ENCODE results near the gene FGGY.

The FGGY gene

DNA sequence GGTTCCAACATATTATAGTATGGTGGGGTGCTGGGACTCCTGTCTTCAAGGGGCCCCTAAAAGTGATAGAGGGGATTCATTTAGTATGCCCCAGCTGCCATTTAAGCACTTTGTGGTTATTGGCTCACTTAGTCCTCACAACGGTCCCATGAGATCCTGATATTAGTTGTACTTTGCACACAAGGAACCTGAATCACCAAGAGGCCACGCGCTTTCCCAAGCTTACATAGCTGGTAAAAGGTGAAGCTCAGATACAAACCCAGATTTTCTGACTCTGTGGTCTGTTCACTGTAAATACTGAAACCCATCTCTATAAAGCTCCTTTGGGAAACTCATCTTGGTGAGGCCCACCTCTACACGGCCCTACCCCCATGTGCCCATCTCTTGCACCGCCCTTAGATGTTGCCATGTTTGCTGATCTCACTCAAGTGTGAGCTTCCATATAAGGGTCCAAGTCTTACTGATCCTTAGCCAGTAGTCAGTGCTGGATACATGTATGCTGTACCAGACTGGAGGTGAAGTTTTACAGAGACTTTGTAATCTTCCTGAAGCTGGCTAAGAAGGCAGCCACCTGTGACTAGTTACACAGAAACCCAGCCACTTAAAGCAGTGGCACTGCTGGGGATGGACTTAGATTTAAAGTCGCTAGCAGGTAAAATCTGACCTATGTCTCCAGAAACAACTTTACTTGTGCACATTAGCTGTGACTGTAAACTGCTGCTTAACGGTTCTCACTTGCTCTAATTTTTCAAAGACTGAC lies 393.5 kb downstream of the FGGY start:
- H3K4me3 ChIP-seq (ENCODE audit: low read depth, low read length): no peak overlapping the region
- no peak for TF ChIP-seq POLR2A (IDR thresholded peaks at IDR 0.05; ENCODE audit: extremely low read depth, insufficient read length)
- TF ChIP-seq CTCF (IDR thresholded peaks at IDR 0.05; ENCODE audit: low read depth, low read length): no peak
- TF ChIP-seq, protein P1, sequence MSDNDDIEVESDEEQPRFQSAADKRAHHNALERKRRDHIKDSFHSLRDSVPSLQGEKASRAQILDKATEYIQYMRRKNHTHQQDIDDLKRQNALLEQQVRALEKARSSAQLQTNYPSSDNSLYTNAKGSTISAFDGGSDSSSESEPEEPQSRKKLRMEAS (IDR thresholded peaks at IDR 0.05; ENCODE audit: low read depth, low read length): no peak
- TF ChIP-seq MYC (IDR thresholded peaks at IDR 0.05; ENCODE audit: low read depth, low read length): no peak
- DNase-seq (ENCODE audit: low read depth): no peak

- no peak overlapping the region for H3K4me3 ChIP-seq (ENCODE audit: low read depth, low read length)
- no peak for DNase-seq (ENCODE audit: low read depth)
- TF ChIP-seq POLR2A (IDR thresholded peaks at IDR 0.05; ENCODE audit: extremely low read depth, insufficient read length) (no peak), CTCF (IDR thresholded peaks at IDR 0.05; ENCODE audit: low read depth, low read length) (no peak)
Observed at GRCh38 chr1:59691261-59691660, 394.4 kb downstream of the FGGY start.

DNA sequence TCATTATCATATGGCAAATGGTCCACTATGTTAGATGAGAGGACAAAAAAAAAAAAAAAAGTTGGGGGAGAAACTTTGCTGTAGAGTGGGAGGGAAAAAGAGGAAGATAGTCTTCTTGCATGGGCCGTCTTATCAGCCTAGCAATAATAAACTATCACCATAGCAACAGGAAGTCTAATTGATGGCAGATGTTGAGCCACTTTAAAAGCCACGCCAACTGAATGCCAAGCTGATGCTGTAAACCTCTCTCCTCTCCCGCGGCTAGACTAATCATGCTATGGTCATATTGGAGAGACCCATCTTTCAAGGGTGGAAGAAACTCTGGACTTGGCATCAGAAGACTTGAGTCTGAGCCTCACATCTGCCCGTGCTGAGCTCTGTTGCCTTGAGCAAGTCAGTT lies 395.7 kb downstream of the FGGY start:
- DNase-seq (ENCODE audit: low read depth): peak; percentile 85
- TF ChIP-seq, protein P1 (IDR thresholded peaks at IDR 0.05; ENCODE audit: low read depth, low read length): 0 out of 2 replicates have a peak, but pooled peaks have one; percentile 3
- no peak for TF ChIP-seq CTCF (IDR thresholded peaks at IDR 0.05; ENCODE audit: low read depth, low read length)
- no peak overlapping the region for H3K4me3 ChIP-seq (ENCODE audit: low read depth, low read length)

GRCh38 chr1:59693406-59693805 lies 396.5 kb downstream of the FGGY start:
- peak; percentile 31 for DNase-seq (ENCODE audit: low read depth)
- H3K4me3 ChIP-seq (ENCODE audit: low read depth, low read length): no peak overlapping the region
- TF ChIP-seq MYC (IDR thresholded peaks at IDR 0.05; ENCODE audit: low read depth, low read length) (no peak), CTCF (IDR thresholded peaks at IDR 0.05; ENCODE audit: low read depth, low read length) (no peak)

GRCh38 chr1:59695252-59695651 lies 398.4 kb downstream of the FGGY start:
- no peak for TF ChIP-seq POLR2A (IDR thresholded peaks at IDR 0.05; ENCODE audit: extremely low read depth, insufficient read length)
- TF ChIP-seq CTCF (IDR thresholded peaks at IDR 0.05; ENCODE audit: low read depth, low read length): no peak
- TF ChIP-seq, protein P1 (IDR thresholded peaks at IDR 0.05; ENCODE audit: low read depth, low read length): no peak
- TF ChIP-seq MYC (IDR thresholded peaks at IDR 0.05; ENCODE audit: low read depth, low read length): no peak
- DNase-seq (ENCODE audit: low read depth): no peak
- no peak overlapping the region for H3K4me3 ChIP-seq (ENCODE audit: low read depth, low read length)

GRCh38 chr1:59696421-59697115 lies 399.7 kb downstream of the FGGY start:
- peak; percentile 92 for DNase-seq (ENCODE audit: low read depth)
- H3K4me3 ChIP-seq (ENCODE audit: low read depth, low read length): peak overlapping the region; percentile 70

More at GRCh38 chr1:59696421-59697115, 399.7 kb downstream of the FGGY start:
- TF ChIP-seq, protein P1 (IDR thresholded peaks at IDR 0.05; ENCODE audit: low read depth, low read length): no peak
- TF ChIP-seq POLR2A (IDR thresholded peaks at IDR 0.05; ENCODE audit: extremely low read depth, insufficient read length): no peak
